ENCODE data around the gene PRPF6.

The PRPF6 gene

GRCh38 chr20:64067733-64068307 is 86.9 kb downstream of the PRPF6 start:
- DNase-seq = no peak

GRCh38 chr20:64068386-64069208 is 87.7 kb downstream of the PRPF6 start:
- DNase-seq = no peak

GRCh38 chr20:64069209-64069613 is 88.3 kb downstream of the PRPF6 start:
- no peak for DNase-seq

- no peak for DNase-seq
These were observed 88.8 kb downstream of the PRPF6 start for GRCh38 chr20:64069614-64070243.

- no peak for DNase-seq
These were observed 89.5 kb downstream of the PRPF6 start for GRCh38 chr20:64070244-64070993.

- DNase-seq = no peak
These were observed 90.7 kb downstream of the PRPF6 start for GRCh38 chr20:64071341-64072332.

- DNase-seq = no peak
These were observed 91.6 kb downstream of the PRPF6 start for GRCh38 chr20:64072498-64073063.

- no peak for DNase-seq
These were observed 92.7 kb downstream of the PRPF6 start for GRCh38 chr20:64073476-64074183.

- no peak for DNase-seq
These were observed 93.4 kb downstream of the PRPF6 start for GRCh38 chr20:64074184-64074789.

GRCh38 chr20:64074963-64075362 is 94.0 kb downstream of the PRPF6 start:
- no peak for DNase-seq

- DNase-seq = no peak
These were observed 94.6 kb downstream of the PRPF6 start for GRCh38 chr20:64075556-64075955.

GRCh38 chr20:64076061-64076997 is 95.4 kb downstream of the PRPF6 start:
- DNase-seq = no peak

- peak; percentile 39 for DNase-seq
These were observed 96.2 kb downstream of the PRPF6 start for GRCh38 chr20:64077094-64077493.

- DNase-seq = no peak
These were observed 96.6 kb downstream of the PRPF6 start for GRCh38 chr20:64077541-64077875.

- DNase-seq = peak; percentile 63
These were observed 97.1 kb downstream of the PRPF6 start for GRCh38 chr20:64077876-64078551.

- DNase-seq = no peak
These were observed 98.0 kb downstream of the PRPF6 start for GRCh38 chr20:64078934-64079272.

- peak; percentile 75 for DNase-seq
These were observed 98.5 kb downstream of the PRPF6 start, which contains the start of gene RGS19 for GRCh38 chr20:64079273-64080012. Gene RGS19, minus strand, starts transcription at chr20:64079518. Its CDS starts 2,632 bp downstream, at chr20:64076886.

Measured in CD4-positive, alpha-beta T cell treated with Interleukin-10 for 1 hour (primary cell).